Measurements from ENCODE around the gene STX12.
A peak's percentile ranks its signal among the peaks of the same experiment; 100 is the strongest.

The STX12 gene

GRCh38 chr1:27872059-27872801 lies 99.2 kb downstream of the STX12 start, which contains the start of gene THEMIS2:
TSS of gene THEMIS2 (plus strand) at chr1:27872544. CDS start at chr1:27872572, 28 bp downstream.
- DNase-seq, result peak; percentile 93

GRCh38 chr1:27872802-27873551 lies 100.0 kb downstream of the STX12 start:
- peak; percentile 61 for DNase-seq

- peak; percentile 33 for DNase-seq
Observed at GRCh38 chr1:27873671-27874384, 100.8 kb downstream of the STX12 start.

All from CD4-positive, alpha-beta T cell treated with Interleukin-17A for 4 hours (primary cell).